DMS153 treated with DMSO at 0.1 percent for 48 hours (cell line): Measurements from ENCODE around the gene ZNF750.

Experiments
- DNase-seq: peaks from one replicate; lab custom pipeline; 2025; ENCODE audit not compliant: unreplicated experiment; lab: John Stamatoyannopoulos, UW

Gene ZNF750

DNA sequence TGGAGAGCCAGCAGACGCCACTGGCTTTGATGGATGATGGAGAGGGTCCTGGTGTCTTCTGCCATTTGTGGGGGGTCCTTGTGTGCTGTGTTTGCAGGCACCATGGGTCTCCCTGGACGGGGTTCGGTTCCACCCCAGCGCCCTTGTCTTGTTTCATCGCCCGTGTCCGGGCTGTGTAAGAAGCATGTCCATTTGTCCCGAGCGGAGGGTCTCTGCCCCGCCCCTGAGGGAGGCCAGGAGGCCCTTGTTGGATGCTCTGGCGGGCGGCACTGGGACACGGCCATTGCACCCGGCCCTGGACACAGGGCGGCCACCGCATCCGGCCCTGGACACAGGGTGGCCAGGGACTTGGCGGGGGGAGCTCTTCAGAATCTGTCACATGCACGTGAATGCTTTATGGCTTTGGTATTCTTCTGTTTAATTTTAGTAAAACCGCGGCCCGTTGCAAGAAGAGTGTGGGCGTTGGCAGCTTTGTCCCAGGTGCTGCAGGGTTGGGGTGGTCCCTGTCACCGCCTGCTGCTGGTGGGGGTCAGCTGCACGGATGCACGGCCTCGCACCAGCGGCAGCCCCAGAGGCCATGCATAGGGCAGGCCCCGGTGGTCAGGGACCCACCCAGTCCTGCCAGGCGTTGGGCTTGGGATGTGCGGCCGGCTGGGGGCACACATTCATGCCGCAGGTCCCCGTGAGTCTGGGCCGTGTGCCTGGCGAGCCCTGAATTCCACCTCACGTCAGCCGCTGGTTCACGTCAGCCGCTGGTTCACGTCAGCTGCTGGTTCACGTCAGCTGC lies 21.0 kb upstream of the ZNF750 start:
- DNase-seq = no peak

GRCh38 chr17:82859431-82860403 lies 19.9 kb upstream of the ZNF750 start:
- no peak for DNase-seq

DNA sequence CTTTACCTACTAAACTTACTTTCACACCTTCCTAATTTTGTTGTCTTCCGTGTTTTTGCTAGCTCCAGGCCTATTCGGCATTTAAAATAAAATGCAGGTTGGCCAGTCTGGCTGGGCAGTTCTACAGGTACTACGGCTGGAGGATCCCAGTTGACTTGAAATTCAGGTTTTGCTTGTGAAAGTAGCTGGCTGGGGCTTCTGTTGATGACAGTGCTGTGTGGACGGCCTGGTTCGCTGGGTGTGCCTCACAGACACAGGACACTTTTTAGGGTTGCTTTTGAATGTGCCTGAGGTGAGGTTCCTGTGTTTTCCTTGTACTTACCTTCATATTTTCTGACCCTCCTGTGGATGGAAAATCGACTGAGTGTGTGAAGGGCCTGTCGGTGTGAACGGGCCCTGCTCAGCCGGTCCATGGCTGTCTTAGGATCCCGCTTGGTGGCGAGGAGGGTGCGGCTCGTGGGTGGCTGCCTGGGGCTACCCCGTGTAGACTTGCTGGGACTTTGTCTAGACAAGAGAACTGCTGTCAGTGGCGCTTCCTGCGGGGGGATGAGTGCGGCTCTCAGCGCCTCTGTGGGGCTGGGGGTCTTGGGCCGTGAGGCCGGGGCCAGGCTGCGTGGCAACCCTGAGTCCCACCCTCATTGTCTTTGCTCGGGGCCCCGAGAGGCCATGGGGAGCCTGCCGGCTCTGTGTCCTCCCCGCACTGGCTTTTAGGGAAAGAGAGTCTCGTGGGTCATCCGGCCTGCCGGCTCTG lies 18.7 kb upstream of the ZNF750 start:
- DNase-seq = no peak

DNA sequence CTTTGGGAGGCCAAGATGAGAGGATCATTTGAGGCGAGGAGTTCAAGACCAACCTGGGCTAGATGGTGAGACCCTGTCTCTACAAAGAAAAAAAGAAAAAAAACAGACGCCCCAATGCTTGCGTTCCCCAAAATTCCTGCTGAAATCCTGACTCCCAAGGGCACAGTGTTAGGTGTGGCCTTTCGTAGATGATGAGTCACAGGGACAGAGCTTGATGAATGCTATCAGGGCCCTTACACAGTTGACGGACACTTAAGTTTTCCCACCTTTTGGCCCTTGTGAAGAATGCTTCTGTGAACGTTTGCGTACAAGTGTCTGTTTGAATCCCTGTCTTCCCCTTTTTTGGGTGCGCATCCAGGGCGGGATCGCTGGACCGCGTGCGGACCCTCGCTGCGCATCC lies 16.5 kb upstream of the ZNF750 start:
- no peak for DNase-seq

DNA sequence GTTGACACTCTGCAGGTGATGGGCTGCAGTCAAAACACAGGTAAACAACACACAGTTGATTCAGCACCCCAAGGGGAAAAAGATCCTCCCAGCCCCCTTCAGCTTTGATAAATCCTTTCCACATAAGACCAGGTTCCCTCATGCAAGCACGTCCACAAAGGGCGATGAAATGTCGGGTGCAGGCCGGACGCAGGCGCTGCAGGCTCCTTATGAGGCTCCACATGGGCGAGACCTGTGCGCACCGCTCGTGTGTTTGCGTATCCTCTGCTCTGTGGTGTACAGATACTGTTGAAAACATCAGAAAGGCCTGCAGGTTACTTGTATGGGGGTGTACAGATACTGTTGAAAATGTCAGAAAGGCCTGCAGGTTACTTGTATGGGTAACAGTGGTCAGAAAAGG lies 14.4 kb upstream of the ZNF750 start:
- no peak for DNase-seq

DNA sequence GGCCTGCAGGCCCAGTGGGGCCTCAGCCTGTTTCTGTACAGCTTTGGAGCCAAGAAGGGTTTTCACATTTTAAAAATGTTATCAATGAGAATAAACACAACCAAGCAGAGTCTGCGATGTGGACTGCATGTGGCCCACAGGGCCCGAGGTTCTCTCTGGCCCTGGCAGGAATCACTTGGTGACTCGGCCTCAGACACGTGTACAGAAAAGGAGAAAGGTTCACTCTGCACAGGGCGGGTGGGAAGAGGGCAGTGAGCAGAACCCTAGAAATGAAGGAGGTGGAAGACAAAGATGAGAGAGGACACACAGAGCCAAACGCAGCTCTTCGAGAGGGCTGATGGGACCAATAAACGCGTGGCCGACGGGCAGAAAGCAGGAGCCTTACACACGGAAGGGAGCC lies 11.6 kb upstream of the ZNF750 start:
- no peak for DNase-seq

DNA sequence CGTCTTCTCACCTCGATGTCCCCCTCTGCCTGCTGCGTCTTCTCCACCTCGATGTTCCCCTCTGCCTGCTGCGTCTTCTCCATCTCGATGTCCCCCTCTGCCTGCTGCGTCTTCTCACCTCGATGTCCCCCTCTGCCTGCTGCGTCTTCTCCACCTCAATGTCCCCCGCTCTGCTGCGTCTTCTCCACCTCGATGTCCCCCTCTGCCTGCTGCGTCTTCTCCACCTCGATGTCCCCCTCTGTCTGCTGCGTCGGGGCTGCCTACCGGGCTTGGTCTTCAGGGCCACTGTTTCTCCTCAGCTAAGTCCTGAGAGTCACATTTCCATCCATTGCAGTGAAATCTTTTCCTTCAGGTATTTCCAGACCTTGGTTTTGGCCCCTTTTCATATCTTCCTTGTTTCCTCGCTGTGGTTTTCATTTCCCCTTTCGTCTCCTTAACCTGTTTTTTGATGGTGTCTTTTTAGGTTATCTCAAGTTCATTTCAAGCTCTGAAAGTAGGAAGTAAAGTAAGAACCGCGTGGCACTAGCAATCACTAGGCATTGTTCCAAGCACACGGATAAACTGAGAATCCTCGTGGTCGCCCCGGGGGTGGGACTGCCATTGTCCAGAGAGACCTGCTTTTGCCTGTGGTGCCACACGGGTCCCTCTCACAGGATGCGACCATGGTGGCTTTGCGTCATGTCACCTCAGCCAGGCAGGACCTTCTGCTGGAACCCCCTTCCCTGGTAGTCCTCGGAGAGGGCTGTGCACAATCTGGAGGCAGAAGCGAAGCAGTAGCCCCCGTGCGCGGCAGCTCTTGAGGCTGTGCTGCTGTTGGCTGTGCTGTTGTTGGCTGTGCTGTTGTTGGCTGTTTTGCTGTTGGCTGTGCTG lies 9.5 kb upstream of the ZNF750 start:
- no peak for DNase-seq

DNA sequence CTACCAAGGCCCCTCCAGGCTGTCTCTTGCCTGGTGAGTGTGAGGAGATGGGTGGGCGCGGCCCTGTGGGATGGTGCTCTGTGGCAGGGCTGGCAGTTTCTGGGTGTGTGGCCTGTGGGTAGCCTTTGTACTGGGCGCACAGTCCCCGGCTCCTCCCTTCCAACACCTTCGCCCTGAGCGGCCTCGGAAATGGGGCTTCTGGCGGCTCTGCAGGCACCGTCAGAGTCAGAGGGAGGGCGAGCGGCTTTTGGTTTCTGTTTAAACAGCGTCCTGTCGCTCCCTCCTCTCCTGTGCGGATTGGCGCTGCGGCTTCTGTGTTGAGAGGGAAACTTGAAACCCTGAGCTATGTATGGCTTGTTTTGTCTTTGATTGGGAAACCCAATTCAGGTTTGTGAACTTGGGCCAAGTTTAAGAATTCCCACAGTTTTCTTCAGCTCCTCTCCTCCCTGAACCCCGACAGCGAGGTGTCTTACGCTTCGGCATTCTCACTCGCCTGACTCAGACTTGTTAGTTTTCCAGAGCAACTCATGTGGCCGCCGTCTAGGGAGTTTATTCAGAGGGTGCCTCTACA lies 8.3 kb upstream of the ZNF750 start:
- peak; percentile 8 for DNase-seq

DNA sequence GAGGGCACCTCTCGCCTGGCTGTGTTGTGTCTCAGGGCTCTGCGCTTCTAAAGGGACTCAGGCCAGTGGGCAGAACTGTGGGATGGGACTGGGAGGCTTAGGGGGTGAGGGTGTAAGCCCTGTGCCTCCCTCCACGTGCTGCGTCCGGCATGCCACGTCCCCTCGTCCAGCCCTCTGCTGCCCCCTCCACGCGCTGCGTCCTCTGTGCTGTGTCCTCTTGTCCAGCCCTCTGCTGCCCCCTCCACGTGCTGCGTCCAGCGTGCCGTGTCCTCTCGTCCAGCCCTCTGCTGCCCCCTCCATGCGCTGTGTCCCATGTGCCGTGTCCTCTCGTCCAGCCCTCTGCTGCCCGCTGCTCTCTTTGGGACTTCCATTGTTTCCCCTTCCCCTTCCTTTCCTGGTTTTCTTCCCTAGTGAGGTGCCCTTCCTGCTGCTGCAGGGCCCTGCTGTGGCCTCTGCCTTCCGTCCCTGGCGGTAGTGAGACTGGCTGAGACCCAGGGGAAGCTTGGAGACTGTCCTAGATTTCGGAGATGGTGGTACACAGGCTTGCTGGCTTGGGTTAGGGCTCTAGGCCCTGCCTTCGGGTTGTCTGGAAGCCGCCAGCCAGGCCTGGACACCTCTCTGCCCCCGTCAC lies 6.4 kb upstream of the ZNF750 start:
- DNase-seq = no peak

DNA sequence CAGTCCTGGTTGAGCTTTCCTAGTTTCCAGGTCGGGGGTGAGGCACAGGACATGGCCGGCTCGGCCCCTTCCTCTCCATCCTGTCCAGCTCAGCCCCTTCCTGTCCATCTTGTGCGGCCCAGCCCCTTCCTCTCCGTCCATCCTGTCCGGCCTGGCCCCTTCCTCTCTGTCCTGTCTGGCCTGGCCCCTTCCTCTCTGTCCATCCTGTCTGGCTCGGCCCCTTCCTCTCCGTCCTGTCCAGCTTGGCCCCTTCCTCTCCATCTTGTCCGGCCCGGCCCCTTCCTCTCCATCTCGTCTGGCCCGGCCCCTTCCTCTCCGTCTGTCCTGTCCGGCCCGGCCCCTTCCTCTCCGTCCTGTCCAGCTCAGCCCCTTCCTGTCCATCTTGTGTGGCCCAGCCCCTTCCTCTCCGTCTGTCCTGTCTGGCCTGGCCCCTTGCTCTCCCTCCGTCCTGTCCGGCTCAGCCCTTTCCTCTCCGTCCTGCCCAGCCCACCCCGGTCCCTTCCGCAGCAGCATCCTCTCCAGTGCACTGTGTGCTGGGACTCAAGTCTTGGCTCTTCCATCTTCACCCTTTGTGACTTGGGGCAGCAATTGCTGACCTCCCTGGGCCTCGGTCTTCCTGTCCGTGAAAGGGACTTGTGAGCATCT lies 5.5 kb upstream of the ZNF750 start:
- no peak for DNase-seq

- DNase-seq = no peak
Observed at GRCh38 chr17:82844796-82845162, 5.0 kb upstream of the ZNF750 start.

DNA sequence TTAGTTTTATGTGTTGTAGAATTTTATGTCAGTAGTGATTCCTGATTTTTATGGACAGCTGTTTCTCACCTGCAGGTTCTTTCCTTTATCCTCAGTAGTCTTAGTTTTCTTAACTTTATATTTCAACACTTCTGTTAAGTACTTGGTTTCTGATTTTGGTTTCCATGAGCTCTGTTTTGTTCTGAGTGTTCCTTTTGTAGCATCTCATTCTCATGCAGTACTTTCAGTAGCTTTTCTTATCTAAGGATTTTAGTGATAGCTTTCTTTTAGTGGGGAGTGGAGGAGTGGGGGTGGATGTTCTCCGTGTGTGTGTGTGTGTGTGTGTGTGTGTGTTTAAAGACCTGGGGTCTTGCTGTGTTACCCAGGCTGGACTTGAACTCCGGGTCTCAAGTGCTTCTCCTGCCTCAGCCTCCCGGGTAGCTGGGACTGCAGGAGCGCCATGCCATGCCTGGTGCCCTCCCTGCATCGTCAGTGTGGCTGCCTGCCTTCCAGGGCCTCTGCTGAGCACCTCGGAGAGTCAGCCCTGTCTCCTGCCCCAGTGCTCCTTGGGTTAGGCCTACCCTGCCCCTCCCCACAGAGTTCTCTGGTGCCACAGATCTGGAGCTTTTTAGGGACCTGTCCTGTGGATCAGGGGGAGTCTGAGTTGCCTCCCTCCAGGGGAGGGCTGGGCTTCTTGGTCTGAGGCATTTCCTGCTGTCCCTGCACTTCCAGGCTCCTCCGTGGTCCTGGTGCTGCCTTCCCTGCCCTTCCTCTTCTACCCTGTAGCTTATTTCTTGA lies 4.3 kb upstream of the ZNF750 start:
- no peak for DNase-seq

DNA sequence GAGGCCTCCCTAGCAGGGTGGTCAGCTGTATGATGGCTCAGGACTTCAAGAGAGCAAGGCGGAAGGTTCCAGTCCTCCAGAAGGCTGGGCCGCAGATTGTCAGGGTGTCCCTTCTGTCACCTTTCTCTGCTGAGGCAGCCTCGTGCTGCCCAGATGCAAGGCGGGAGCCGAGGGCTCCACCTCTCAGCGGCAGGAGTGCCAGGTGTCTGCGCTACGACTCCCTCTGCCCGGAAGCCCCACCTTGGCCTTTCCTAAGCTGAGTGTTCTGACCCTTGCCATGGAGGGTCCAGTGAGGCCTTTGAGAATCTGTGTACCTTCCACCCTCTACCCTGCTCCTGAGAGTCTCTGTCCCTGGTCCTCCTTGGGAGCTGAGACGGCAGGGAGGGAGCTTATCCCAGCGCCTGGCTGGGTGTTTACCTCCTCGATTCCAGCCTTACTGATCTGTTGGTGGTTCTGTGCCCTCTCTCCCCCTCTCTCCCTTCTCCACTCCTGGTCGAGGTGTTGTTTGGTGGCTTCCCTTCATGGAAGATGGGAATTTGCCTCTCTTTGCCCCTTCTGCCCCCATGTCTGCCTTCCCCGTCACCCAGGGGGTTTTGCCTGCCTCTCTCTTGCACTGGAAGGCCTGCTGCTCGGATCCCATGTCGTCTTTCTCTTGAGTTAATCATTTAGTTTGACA lies 2.2 kb upstream of the ZNF750 start:
- no peak for DNase-seq

GRCh38 chr17:82840431-82840831 lies 609 bp upstream of the ZNF750 start:
- DNase-seq = no peak

GRCh38 chr17:82838386-82839063 lies 1.3 kb downstream of the ZNF750 start:
- DNase-seq = no peak

DNA sequence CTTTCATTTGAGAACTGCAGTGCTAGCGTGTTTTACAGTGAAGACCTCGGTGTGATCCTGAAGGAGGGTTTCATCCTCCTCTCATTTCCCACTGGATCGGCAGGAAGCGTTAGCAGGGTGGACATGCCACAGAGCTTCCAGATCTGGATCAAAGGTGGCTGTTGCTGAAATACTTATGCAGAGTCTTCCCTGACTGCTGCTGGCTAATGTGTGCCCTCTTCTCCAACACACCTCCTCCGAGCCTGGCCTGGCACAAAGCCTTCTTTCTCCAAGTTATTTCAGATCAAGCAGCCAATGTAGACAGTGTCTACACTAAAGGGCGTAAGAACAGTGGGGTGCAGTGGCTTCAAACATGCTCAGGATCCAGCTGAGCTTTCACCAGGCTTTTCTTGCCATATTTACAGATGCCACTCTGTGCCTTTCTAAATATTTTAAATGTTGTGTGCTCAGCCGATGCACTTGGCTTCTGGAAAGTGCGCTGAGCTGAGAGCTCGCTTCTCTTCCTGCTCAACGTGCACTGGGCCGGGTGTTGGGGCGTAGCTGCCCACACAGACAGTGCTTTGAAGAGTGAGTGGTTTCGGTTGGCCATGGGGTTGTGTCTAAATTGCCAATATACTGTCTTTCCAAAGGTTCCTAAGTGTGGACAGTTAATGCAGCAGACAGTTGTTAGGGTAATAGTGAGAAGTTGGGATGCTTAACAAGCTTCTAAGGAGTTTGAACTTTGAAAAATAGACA lies 2.1 kb downstream of the ZNF750 start:
- DNase-seq = no peak
